Subcutaneous adipose tissue (tissue), 4 donors: Measurements from ENCODE around the gene BMX. TPM values are rescaled to one million over a fixed set of nuclear protein-coding genes. Genes with fewer than 3 reads are reported as not detected.

Experiments
- CTCF ChIP-seq: fragments of 450-650 bp; IDR thresholded peaks from one replicate; pipeline ENCODE4 v1.5.1; 2016; ENCODE audit warnings: low read depth, mild to moderate bottlenecking, control low read depth, antibody characterized with exemption, moderate library complexity
- total RNA-seq, 4 donors: library from RNA; depleted of rRNA; stranded (reverse); fragments of >200 nt; gene quantifications; one replicate each; pipeline ENCODE4 v1.1.0, GENCODE V29; 2016

Gene BMX
- total RNA-seq, 4 donors from 2014 or later, result 1.0 to 5.7 (median 2.8) TPM

- no peak for TF ChIP-seq CTCF
Observed at GRCh38 chrX:15493118-15493962, 7.3 kb upstream of the BMX start, which contains the start of gene PIR. TSS of gene PIR (minus strand) at chrX:15493333. CDS start at chrX:15491257, 2,076 bp downstream.

- TF ChIP-seq CTCF, result no peak
Observed at GRCh38 chrX:15495801-15496200, 4.8 kb upstream of the BMX start.

GRCh38 chrX:15496824-15497223, 3.8 kb upstream of the BMX start:
- no peak for TF ChIP-seq CTCF

- no peak for TF ChIP-seq CTCF
Observed at GRCh38 chrX:15497865-15498264, 2.7 kb upstream of the BMX start.

GRCh38 chrX:15498741-15499140, 1.9 kb upstream of the BMX start:
- no peak for TF ChIP-seq CTCF

- no peak for TF ChIP-seq CTCF
Observed at GRCh38 chrX:15499976-15500375, 631 bp upstream of the BMX start.

GRCh38 chrX:15501506-15501905, 899 bp downstream of the BMX start:
- TF ChIP-seq CTCF, result no peak
